Measurements from ENCODE around the gene CEP112.
"Not testable (repeated sequence)": the region's sequence is repeated elsewhere in the genome, so short reads cannot be mapped to it uniquely, and the experiment has no call there.

Gene CEP112

DNA sequence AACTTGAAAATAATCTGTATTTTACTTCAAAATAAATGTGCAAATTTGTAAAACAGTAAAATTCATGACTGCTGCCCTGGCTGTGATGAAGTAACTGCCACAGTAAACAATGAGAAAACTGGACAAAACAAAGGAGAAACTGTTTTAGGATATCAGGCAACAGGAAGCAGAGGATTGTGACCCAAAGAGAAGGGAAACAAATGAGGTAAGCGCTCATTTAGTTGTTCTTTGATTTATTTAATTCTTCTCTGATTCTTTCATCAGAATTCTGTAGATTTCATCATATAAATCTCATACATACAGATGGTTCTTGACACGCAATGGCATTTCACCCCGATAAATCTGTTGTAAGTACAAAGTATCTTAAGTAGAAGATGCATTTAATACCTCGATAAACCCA lies 432.4 kb downstream of the CEP112 start:
- DNase-seq, result no peak

DNA sequence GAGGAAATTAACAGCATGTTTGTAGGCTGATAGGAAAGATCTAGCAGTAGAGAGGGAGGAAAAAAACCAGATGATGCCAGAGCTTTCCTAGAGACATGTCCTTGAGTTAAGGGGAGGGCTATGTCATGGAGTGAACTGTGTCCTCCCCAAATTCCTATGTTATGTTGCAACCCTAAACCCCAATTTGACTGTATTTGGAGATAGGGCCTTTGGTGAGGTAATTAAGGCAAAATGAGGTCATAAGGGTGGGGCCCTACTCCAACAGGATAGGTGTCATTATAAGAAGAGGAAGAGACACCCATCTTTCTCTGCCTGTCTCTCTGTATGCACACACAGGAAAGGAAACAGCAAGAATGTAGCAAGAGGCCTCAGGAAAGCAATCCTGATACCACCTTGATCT lies 435.2 kb downstream of the CEP112 start:
- no peak for DNase-seq

GRCh38 chr17:65755799-65756198 lies 436.1 kb downstream of the CEP112 start:
- DNase-seq, result no peak

DNA sequence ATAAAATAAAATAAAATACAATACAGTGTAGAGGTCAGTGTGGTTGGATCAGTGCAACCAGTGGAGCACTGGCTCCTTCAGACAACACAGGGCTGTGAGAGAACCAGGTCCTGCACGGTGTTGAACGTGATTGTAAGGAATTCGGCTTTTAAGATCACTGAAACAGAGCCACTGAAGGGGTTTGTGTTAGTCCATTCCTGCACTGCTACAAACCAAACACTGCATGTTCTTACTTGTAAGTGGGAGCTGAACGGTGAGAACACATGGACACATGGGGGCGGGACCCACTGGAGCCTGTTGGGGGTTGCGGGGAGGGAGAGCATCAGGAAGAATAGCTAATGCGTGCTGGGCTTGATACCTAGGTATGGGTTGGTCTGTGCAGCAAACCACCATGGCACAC lies 437.3 kb downstream of the CEP112 start:
- DNase-seq, result no peak

DNA sequence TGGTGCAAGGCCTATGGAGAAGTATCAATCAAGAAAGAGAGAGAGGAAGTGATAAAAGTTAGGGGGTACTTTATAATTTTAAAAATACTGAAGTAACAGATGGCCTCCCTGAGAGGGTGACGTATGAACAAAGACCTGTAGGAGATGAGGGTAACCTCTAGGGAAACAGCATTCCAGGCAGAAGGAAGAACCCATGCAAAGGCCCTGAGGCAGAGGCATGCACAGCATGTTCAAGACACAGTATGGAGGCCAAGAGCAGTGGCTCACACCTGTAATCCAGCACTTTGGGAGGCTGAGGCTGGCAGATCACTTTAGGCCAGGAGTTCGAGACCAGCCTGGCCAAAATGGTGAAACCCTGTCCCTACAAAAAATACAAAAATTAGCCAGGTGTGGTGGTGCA lies 437.9 kb downstream of the CEP112 start:
- no peak for DNase-seq

GRCh38 chr17:65753348-65753747 lies 438.6 kb downstream of the CEP112 start:
- DNase-seq, result no peak

DNA sequence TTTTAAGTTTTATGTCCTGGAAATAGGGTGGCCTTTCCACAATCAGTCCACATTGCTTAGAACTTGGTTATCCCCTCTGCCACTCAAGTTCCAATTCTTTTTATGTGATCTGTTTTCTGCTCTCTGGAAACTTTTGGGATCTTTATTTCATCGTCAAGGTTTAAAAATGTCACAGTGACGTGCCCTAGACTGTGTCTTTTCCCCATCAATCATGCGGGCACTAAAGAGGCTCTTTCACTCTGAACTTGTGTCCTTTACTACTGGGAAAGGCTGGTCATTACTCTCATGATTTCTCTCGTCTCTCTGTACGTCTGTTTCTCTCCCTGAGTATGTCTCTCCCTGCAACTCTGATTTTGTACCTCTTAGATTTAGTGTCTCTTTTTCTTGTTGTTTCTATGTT lies 440.7 kb downstream of the CEP112 start:
- DNase-seq, result no peak

DNA sequence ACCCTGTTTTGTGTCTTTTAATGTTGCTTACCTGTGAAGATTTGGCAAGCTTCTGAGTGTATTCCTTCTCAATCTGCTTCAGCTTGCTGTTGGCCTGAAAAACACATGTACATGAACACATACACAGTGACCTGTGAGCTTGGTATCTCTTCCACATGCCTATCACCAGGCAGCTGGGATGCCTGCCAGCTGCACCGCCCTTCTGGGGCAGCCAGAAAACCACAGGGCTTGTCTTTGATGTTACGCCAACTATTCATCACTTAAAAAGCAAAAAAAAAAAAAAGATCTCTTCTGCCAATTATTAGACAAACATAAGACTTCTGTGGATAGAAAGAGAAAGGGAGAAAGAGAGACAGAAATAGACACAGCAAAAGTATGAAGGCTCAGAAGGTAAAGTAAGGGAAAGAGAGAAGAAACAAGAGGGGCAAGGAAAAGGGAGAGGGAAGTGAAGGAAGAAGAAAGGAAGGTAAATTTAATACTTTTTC lies 441.3 kb downstream of the CEP112 start:
- no peak for DNase-seq

GRCh38 chr17:65750166-65750565 lies 441.8 kb downstream of the CEP112 start:
- no peak for DNase-seq

- no peak for DNase-seq
Observed at GRCh38 chr17:65749479-65749878, 442.5 kb downstream of the CEP112 start.

DNA sequence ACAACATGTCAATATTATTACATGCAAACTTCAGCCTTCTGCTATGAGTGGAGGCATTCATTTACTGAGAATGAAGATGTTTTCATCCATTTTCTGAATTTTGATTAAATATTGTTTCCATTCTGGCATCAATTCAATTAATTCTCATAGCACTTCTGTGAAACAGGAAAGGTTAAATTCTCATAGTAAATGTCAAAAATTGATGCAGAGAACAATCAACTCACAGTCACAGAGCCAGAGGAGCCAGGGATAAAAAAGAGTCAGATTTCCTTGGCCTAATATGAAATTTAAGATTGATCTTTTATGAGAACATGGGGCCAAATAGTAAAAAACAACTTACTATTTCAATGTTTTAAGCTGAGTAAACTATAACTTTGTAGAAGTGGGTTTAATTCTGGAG lies 446.7 kb downstream of the CEP112 start:
- DNase-seq, result no peak

DNA sequence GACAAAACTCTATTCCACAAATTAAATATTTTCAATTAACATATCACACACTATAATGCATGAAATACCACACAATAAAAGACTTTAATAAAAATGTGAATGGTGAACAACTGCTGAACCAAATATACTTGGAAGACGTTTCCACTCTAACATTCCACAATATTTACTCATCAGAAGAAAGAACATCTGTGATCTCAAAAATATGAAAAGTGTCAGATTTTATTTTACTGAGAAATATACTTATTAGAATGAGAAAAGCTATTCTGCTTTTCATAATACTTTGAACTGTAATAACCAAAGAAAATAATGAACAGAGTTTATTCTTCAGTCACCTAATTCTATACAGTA lies 448.7 kb downstream of the CEP112 start:
- DNase-seq, result no peak

DNA sequence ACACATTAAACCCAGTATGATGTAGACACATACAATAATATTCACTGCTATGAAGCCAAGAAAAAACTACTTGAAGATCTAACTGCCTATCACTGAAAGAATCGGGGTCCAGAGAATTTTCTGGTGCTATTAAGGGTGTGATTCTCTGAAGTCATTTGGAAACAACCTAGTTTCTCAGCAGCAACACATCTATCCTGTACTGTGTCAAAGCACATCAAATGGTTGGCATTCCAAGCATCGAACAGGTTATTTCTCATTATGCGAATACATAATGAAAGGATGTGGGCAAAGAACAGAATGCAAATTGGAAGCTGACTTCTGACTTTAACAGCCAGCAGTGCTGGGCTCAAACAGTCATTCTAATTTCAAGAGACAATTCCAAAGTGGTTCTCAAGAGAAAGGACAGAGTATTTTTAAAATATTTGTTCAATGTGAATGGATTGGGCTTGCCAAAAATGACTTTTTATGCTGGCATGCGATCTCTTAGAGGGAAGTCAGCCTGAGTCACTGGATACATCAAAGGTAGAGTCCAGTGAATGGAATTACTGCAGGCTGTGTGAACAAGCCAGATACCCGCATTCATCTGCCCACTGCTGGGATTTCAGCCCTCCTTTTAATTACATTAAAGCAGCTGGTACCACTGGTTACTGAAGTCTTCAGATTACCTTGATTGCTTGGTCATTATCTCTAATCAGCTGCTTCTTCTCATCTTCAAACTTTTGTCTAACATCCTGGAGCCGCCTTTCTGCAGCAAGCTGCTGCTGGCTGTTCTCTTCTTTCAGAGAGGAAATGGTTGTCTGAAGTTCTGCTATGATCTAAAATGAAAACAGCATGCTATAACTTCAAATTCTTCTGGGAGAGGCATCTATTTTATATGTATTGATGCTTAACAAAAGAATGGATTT lies 449.3 kb downstream of the CEP112 start:
- DNase-seq, result no peak

- no peak for DNase-seq
Observed at GRCh38 chr17:65741710-65742109, 450.2 kb downstream of the CEP112 start.

GRCh38 chr17:65739034-65739433 lies 452.9 kb downstream of the CEP112 start:
- no peak for DNase-seq

DNA sequence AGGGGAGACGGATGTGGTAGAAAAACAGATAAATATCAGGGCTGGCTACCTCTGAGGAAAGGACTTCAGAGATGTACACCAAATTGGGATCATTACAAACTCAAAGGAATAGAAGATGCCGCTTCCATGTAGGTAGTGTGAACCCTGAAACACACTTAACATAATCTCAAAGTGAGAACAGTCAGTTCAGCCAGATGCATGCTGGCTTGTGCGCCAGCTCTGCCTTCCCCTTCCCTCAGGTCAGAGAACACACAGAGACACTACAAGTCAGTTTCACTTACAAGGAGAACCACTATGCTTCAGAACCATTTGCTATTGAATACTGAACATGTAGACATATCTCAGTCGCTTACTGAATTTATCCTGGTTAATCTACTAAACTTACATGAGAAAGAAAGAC lies 454.5 kb downstream of the CEP112 start:
- no peak for DNase-seq

- no peak for DNase-seq
Observed at GRCh38 chr17:65733314-65733713, 458.6 kb downstream of the CEP112 start.

GRCh38 chr17:65732667-65733066 lies 459.3 kb downstream of the CEP112 start:
- not testable (repeated sequence) for DNase-seq

DNA sequence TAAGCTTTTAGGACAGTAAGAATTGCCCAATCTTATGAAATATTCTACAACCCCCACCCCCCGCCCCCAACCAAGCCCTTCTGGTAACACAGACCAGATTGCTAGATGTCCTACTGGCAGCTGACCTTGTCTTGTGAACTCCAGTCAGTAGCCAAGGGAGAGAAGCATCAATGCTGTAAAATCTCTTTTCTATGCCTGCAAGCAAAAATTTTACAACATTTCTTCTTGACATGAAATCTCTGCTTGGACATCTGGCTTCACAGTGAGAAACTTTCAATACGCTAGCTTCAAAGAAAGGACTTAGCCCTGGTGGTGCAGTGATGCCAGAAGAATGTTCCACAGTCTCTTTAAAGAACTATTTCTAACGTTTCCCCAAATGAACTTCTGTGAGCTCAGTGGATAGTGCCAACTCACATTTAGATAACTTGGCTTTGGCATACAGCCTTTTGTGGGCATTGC lies 461.2 kb downstream of the CEP112 start:
- DNase-seq, result no peak

GRCh38 chr17:65729207-65729606 lies 462.7 kb downstream of the CEP112 start:
- no peak for DNase-seq

GRCh38 chr17:65727832-65728231 lies 464.1 kb downstream of the CEP112 start:
- no peak for DNase-seq

DNA sequence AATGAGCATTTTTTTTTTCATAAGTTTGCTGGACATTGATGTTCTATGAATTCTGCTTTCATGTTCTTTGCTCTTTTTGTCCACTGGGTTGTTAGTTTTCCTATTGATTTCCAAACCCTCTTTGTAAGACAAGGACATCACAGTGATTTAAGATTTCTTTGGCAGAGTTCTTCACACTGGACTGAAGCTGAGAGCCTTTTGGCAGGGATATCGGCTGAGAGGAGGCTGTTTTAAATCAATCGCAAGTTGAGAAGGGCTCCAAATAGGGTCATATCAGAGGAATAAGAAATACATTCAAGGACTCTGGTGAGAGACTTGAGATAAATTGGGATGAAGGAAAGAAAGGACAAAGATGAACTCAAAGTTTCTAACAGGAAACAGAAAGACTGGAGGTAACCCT lies 464.7 kb downstream of the CEP112 start:
- no peak for DNase-seq

DNA sequence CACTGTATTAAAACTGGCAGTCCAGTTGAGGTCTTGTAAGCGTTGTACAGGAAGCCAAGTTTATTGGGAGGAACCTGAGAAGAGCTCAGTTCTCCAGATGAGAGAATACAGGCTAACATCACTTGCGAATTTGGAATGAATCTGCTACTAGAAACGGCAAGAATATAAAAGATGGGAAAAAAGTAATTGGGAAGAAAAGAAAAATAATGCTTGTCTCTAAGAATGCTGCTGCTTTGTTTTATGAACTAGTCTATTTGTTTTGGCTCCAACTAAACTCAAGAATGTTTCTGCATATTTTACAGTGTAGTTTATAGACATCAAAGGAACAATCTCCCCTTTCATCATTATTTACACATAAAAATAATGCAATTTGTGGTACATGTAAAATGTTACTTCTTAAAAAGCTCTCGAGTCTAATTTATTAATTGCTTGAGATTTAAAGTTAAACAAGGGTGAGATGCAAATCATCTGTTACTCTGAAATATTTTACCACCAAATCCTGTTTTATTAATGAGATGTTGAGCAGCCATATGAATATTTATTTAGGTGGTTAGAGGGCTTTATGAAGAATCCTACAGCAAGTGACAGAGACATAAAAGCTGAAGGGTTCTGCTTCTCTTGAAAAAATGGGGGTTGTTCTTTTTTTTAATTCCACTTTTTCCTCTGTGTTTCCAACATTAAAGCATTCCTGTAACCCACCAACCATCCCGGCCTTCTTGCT lies 468.3 kb downstream of the CEP112 start:
- no peak for DNase-seq

DNA sequence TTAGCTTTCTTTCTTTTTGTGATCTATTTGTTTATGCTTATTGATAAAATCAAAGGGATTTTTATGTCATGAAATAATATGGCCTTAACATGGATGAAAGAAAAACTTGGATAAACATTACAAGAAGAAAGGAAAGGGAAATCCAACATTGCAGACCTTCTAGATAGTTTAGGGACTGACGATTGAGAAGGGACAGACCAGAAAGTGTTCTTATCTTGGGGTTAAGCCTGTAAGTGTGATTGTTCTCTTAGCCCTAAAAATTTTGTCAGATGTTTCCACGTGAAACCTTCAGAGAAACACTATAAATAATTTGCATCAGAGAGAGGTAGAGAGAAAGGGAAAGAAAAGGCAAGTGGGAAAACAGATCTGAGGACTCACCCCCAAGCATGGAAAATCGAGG lies 473.3 kb downstream of the CEP112 start:
- no peak for DNase-seq
